Ectodermal cell (in vitro differentiated cells): ENCODE measurements around the gene RAB28.

Source experiments
- H3K27ac ChIP-seq: 2 replicates; pipeline ENCODE4 v1.7.0; 2013; ENCODE audit warnings: mild to moderate bottlenecking, low read depth, low read length; ENCODE audit not compliant: insufficient read depth, poor library complexity, severe bottlenecking
- H3K27me3 ChIP-seq: 2 replicates; pipeline ENCODE4 v1.7.0; 2013; ENCODE audit warnings: mild to moderate bottlenecking, low read length; ENCODE audit not compliant: insufficient read depth, control insufficient read depth, poor library complexity, severe bottlenecking
- H3K36me3 ChIP-seq: one replicate; pipeline ENCODE4 v1.7.0; 2013; ENCODE audit warnings: low read length; ENCODE audit not compliant: control insufficient read depth, insufficient read depth
- H3K4me1 ChIP-seq: one replicate; pipeline ENCODE4 v1.7.0; 2013; ENCODE audit warnings: low read length; ENCODE audit not compliant: control insufficient read depth, insufficient read depth
- H3K4me3 ChIP-seq: 2 replicates; pipeline ENCODE4 v1.7.0; 2013; ENCODE audit warnings: low read depth, low read length, control low read depth; ENCODE audit not compliant: insufficient read depth
- H3K9me3 ChIP-seq: 2 replicates; pipeline ENCODE4 v1.7.0; 2013; ENCODE audit warnings: mild to moderate bottlenecking, low read length, moderate library complexity; ENCODE audit not compliant: control insufficient read depth
- WGBS, 2 experiments: methylation state at CpG; one replicate each; pipeline ENCODE4 v1.1.7; 2013; ENCODE audit warnings: missing lambda C conversion rate in 2 of 2; 5-methylcytosine and 5-hydroxymethylcytosine counted together

Gene RAB28

DNA sequence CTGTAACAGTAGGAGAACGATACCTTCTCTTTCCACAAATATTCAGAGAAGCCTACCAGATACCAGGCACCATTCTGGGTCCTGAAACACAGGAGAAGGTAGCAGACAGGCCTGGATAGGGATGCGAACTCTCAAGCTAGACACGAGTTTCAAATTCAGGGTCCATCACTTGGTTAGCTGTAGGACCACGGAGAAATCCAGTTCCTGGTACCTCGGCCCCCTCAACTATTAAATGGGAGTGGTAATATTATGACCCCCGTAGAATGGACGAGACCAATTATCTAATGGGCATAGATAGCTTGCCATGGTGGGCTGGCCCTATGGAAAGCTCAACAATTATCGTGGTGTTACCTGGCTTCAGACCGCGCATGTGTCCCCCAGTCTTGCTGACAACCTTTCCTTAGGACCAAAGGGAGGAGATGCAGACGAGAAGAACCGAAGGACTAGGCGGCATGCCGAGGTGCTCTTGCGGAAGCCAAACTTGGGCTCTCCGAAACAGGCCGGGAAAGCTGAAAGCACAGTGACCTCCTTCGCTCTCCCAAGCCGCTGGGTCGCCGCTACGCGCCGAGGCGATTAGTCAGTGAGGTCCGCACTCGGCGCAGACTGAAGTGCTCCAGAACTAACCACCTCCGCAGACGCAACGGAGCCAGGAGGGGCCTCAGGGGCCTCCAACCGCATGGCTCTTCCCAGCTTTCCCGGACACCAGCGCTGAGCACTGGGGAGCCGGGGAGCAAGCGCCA lies 40.5 kb upstream of the RAB28 start:
- 91 to 93% methylated on average over 36 of the region's 36 CpGs for WGBS, 2 experiments
- no peaks in the 10 kb centered on the region for H3K9me3 ChIP-seq
- H3K36me3 ChIP-seq: no peaks in the 10 kb centered on the region
- H3K27me3 ChIP-seq: peaks cover 37% of the 10 kb centered on the region
- no peak overlapping the region for H3K27ac ChIP-seq
- H3K4me3 ChIP-seq: no peak overlapping the region
- no peaks in the 10 kb centered on the region for H3K4me1 ChIP-seq

DNA sequence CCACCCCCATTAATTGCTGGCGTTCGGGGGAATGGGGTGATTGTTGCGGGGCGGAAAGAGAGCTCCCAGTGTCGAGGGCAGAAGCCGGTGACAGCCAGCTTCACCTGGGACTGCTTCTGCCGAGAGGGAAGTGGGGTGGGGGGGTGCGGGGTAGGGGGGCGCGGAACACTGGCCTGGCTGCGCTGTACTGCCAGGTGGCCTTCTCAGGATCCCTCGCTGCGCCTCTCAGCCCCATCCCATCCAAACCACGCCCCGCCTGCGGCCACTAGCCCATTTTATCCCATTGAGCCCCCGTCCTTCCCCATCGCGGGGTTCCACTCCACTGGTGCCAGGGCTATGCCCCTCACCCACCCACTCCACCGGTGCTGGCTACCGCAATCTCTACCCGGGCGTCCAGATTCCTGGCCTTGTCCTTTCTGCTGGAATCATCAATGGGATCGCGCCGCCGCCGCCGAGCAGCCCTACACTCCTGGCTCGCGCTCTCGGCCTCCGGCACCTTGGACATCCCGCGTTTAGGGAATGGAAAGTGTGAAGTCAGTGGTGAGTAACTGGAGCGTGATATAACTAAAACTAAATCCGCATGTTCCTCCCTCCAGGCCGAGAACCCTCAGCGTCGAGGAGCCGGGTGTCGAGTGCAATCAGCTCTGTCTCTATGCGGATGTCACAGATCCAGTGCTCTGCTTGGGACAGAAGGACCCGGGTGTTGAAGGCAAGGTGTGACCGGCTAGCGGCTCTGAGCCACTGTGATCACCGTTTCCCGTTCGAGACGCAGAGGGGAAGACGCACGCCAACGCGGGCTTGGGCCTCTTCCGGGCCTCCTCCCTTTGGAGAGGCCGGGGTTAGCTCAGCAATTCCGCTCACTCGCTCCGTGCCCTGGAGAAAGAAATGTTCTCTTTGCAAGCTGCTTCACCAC lies 39.7 kb upstream of the RAB28 start:
- Histone ChIP-seq H3K36me3 (no peaks in the 10 kb centered on the region), H3K4me3 (no peak overlapping the region), H3K27me3 (peaks cover 30% of the 10 kb centered on the region), H3K9me3 (no peaks in the 10 kb centered on the region), H3K27ac (no peak overlapping the region), H3K4me1 (no peaks in the 10 kb centered on the region)
- 96% methylated on average over 59 of the region's 59 CpGs for WGBS, 2 experiments

DNA sequence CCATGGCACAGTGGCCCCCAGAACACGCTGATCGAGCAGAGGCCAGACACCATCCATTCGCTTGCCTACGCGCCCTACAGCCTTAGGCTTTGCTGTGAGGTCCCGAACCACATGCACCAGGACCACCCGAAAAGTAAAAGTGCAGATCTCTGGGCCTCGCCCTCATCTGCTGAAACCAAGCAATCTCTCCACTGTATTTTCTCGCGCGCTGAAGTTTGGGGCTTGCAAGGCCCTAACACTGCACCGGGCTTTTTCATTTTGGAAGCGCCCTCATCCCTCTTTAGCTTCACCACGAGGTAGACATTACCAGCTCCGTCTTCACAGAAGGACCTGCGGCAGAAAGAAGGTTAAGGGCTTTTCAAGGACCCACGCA lies 39.0 kb upstream of the RAB28 start:
- no peaks in the 10 kb centered on the region for H3K36me3 ChIP-seq
- peaks cover 22% of the 10 kb centered on the region for H3K27me3 ChIP-seq
- 95 to 96% methylated on average over 17 of the region's 17 CpGs for WGBS, 2 experiments
- H3K4me3 ChIP-seq: no peak overlapping the region
- no peaks in the 10 kb centered on the region for H3K9me3 ChIP-seq
- H3K4me1 ChIP-seq: no peaks in the 10 kb centered on the region
- no peak overlapping the region for H3K27ac ChIP-seq

GRCh38 chr4:13522282-13523104 lies 38.4 kb upstream of the RAB28 start:
- H3K27me3 ChIP-seq: peaks cover 16% of the 10 kb centered on the region
- no peaks in the 10 kb centered on the region for H3K4me1 ChIP-seq
- no peaks in the 10 kb centered on the region for H3K9me3 ChIP-seq
- WGBS, 2 experiments: 90 to 92% methylated on average over 49 of the region's 49 CpGs
- no peak overlapping the region for H3K27ac ChIP-seq
- H3K36me3 ChIP-seq: no peaks in the 10 kb centered on the region
- H3K4me3 ChIP-seq: no peak overlapping the region

DNA sequence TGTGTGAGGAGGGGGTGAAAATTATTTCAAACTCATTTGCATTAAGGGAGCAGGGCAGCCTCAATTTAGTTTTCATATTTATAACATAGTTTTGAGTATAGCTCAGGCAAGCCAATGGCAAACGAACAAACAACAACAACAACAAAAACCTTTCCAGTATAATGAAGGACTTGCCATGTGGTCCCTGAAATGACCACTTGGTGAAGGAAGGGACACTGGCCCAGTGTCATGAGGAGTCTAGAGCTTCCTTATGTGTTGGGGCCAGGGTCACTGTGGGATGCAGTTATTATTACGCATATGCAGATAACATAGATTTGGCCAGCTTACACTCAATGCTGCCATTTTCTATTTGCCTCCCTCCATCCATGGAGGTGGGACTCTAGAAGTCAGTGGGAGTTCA lies 36.9 kb upstream of the RAB28 start:
- Histone ChIP-seq H3K9me3 (no peaks in the 10 kb centered on the region), H3K27me3 (peaks cover 2% of the 10 kb centered on the region), H3K4me3 (no peak overlapping the region), H3K36me3 (no peaks in the 10 kb centered on the region), H3K4me1 (no peaks in the 10 kb centered on the region), H3K27ac (no peak overlapping the region)
- 90 to 92% methylated on average over 1 to 2 of the region's 2 CpGs for WGBS, 2 experiments

- 83 to 88% methylated on average over 2 to 3 of the region's 3 CpGs for WGBS, 2 experiments
- Histone ChIP-seq H3K27me3 (no peaks in the 10 kb centered on the region), H3K4me1 (no peaks in the 10 kb centered on the region), H3K9me3 (no peaks in the 10 kb centered on the region), H3K27ac (no peak overlapping the region), H3K36me3 (no peaks in the 10 kb centered on the region), H3K4me3 (no peak overlapping the region)
Observed at GRCh38 chr4:13516315-13516860, 32.2 kb upstream of the RAB28 start.

DNA sequence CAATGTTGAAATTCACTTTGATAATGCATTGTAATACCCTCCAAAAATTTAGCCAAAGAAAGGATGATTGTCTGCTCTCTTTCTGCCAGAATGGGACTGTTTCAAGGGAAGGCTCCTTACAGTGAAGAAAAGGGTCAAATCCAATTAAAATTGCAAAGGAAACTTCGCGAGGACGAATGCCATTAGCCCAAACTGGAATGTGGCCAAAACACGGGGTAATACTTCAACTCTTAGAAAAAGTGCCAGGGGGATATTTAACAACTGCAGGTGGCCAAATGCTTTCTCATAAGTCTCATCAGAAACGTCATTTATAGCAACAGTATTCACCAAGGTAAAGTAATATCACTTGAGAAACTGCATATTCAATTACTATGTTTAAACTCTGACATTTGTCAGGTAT lies 31.1 kb upstream of the RAB28 start:
- Histone ChIP-seq H3K27me3 (no peaks in the 10 kb centered on the region), H3K36me3 (no peaks in the 10 kb centered on the region), H3K9me3 (no peaks in the 10 kb centered on the region), H3K27ac (no peak overlapping the region), H3K4me1 (no peaks in the 10 kb centered on the region), H3K4me3 (no peak overlapping the region)
- WGBS, 2 experiments: 32 to 34% methylated on average over 5 of the region's 5 CpGs

DNA sequence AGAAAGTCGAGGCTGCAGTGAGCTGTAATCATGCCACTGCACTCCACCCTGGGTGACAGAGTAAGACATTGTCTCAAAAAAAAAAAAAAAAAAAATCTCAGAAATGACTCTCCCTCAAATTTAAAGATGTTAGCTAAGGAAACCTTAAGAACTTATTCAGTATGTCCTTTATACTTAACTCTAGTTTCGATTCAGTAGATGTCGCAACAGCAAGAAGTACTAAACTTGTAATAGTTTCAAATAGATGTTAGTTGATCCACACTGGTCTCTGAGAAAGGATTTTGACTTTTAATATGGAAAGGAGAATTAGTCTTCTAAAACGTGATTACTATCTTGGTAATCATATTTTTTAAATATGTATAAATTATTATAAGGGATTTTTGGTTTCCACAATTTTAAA lies 30.6 kb upstream of the RAB28 start:
- H3K9me3 ChIP-seq: no peaks in the 10 kb centered on the region
- no peaks in the 10 kb centered on the region for H3K4me1 ChIP-seq
- H3K36me3 ChIP-seq: no peaks in the 10 kb centered on the region
- H3K27me3 ChIP-seq: no peaks in the 10 kb centered on the region
- WGBS, 2 experiments: 93% methylated on average over 1 to 3 of the region's 4 CpGs
- H3K4me3 ChIP-seq: no peak overlapping the region
- H3K27ac ChIP-seq: no peak overlapping the region

- Histone ChIP-seq H3K27me3 (no peaks in the 10 kb centered on the region), H3K9me3 (no peaks in the 10 kb centered on the region), H3K36me3 (no peaks in the 10 kb centered on the region), H3K4me1 (no peaks in the 10 kb centered on the region), H3K27ac (no peak overlapping the region), H3K4me3 (no peak overlapping the region)
Observed at GRCh38 chr4:13511101-13511500, 27.0 kb upstream of the RAB28 start.

DNA sequence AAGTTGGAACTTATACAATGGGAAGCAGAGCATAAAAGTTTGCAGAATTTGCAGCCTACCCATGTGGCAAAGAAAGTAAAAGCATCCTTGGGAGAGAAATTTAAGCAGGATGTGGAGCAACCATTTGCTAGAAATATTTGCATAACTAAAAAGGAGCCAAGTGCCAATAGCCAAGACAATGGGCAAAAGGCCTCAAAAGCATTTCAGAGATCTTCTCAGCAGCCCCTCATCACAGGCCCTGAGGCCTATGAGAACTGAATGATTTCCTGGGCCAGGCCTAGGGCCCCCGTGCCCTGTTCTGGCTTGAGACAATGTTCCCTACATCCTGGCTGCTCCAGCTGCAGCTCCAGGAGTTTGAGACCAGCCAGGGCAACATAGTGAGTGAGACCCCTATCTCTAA lies 25.3 kb upstream of the RAB28 start:
- H3K36me3 ChIP-seq: no peaks in the 10 kb centered on the region
- WGBS, 2 experiments: 40 to 53% methylated on average over 1 of the region's 1 CpG
- H3K27ac ChIP-seq: no peak overlapping the region
- no peaks in the 10 kb centered on the region for H3K9me3 ChIP-seq
- no peaks in the 10 kb centered on the region for H3K4me1 ChIP-seq
- no peak overlapping the region for H3K4me3 ChIP-seq
- no peaks in the 10 kb centered on the region for H3K27me3 ChIP-seq
